CD4-positive, CD25-positive, alpha-beta regulatory T cell (primary cell): ENCODE data around the gene MYL6. TPM values are rescaled to one million over a fixed set of nuclear protein-coding genes. Genes with fewer than 3 reads are reported as not detected.

Source experiments
- ATAC-seq, 2 donors: fragments of 150-1000 bp; cut with Tn5 transposase; one replicate each; pipeline ENCODE4 v1.10.0; 2021; ENCODE audit warnings: low read depth in 2 of 2, moderate number of reproducible peaks in 2 of 2, moderate library complexity in 1 of 2
- DNase-seq, 3 donors: peaks; one replicate each; pipeline versions ENCODE4 v3.0.0 to v3.0.0-alpha.2; 2012 to 2022; ENCODE audit warnings: mixed read lengths in 1 of 3
- H3K27ac ChIP-seq: one replicate; pipeline ENCODE4 v1.7.0; 2013; ENCODE audit warnings: mild to moderate bottlenecking, low read length; ENCODE audit not compliant: insufficient read depth, poor library complexity, severe bottlenecking
- H3K27me3 ChIP-seq: one replicate; pipeline ENCODE4 v1.7.0; 2013; ENCODE audit warnings: low read length; ENCODE audit not compliant: control insufficient read depth, insufficient read depth
- H3K36me3 ChIP-seq: one replicate; pipeline ENCODE4 v1.7.0; 2013; ENCODE audit warnings: mild to moderate bottlenecking, low read length, moderate library complexity; ENCODE audit not compliant: control insufficient read depth, insufficient read depth
- H3K4me1 ChIP-seq: 2 replicates; pipeline ENCODE4 v1.7.0; 2013; ENCODE audit warnings: mild to moderate bottlenecking, low read length; ENCODE audit not compliant: insufficient read depth, control insufficient read depth, poor library complexity, severe bottlenecking
- H3K4me3 ChIP-seq: one replicate; pipeline ENCODE4 v1.7.0; 2013; ENCODE audit warnings: low read depth, mild to moderate bottlenecking, low read length, moderate library complexity
- H3K9me3 ChIP-seq, 2 experiments: 1 replicate in 1 of 2; 2 replicates in 1 of 2; pipeline ENCODE4 v1.7.0; 2013; ENCODE audit warnings: low read length in 2 of 2, mild to moderate bottlenecking in 1 of 2, moderate library complexity in 1 of 2; ENCODE audit not compliant: control insufficient read depth in 2 of 2
- H3K27ac Mint-ChIP-seq, 3 donors: one replicate each; pipeline ENCODE4 v1.8.0; 2020 to 2022; ENCODE audit warnings: mild to moderate bottlenecking in 3 of 3, mixed read lengths in 3 of 3, moderate library complexity in 2 of 3
- H3K27me3 Mint-ChIP-seq: one replicate; pipeline ENCODE4 v1.8.0; 2022; ENCODE audit warnings: mild to moderate bottlenecking, mixed read lengths
- H3K36me3 Mint-ChIP-seq: one replicate; pipeline ENCODE4 v1.8.0; 2020; ENCODE audit warnings: mixed read lengths
- H3K4me1 Mint-ChIP-seq, 4 donors: one replicate each; pipeline ENCODE4 v1.8.0; 2020 to 2022; ENCODE audit warnings: mixed read lengths in 4 of 4, mild to moderate bottlenecking in 1 of 4
- H3K4me3 Mint-ChIP-seq, 4 donors: one replicate each; pipeline ENCODE4 v1.8.0; 2020 to 2022; ENCODE audit warnings: mild to moderate bottlenecking in 4 of 4, mixed read lengths in 4 of 4, moderate library complexity in 3 of 4
- H3K9me3 Mint-ChIP-seq, 7 donors: one replicate each; pipeline ENCODE4 v1.8.0; 2020 to 2022; ENCODE audit warnings: mixed read lengths in 7 of 7, mild to moderate bottlenecking in 3 of 7, moderate library complexity in 2 of 7
- polyA plus RNA-seq, 4 donors: library from polyadenylated mRNA; unstranded; fragments of 300-500 nt; fragmentation: Illumina TruSeq; gene quantifications; one replicate each; pipeline ENCODE4 v1.2.3, GENCODE V29; 2021
- total RNA-seq: library from RNA; stranded (reverse); gene quantifications from one replicate; pipeline ENCODE4 v1.2.3, GENCODE V29; 2022

MYL6 gene
- total and polyA plus RNA-seq, 5 donors from 2014 or later = 933 to 3,471 (median 2,640) TPM

- Histone ChIP-seq H3K27me3 (no peaks in the 10 kb centered on the region), H3K4me3 (peak overlapping the region; percentile 58), H3K36me3 (peaks cover 54% of the 10 kb centered on the region), H3K4me1 (peaks cover 35% of the 10 kb centered on the region), H3K27ac (peak overlapping the region; percentile 86), H3K9me3 (peaks cover 0 to 7% of the 10 kb centered on the region in 2 experiments)
- H3K36me3 Mint-ChIP-seq = peaks cover 43% of the 10 kb centered on the region
- H3K27me3 Mint-ChIP-seq = no peaks in the 10 kb centered on the region
- H3K9me3 Mint-ChIP-seq = peaks cover 0 to 5% (median 1%) of the 10 kb centered on the region in 7 donors
- no peak for ATAC-seq
- peaks cover 10 to 76% (median 52%) of the 10 kb centered on the region in 4 donors for H3K4me1 Mint-ChIP-seq
- peak overlapping the region; percentile 74 to 92 (median 79) for H3K27ac Mint-ChIP-seq
- H3K4me3 Mint-ChIP-seq = peak overlapping the region; percentile 73 to 100 (median 93)
- DNase-seq = no peak
Measured at GRCh38 chr12:56130876-56131275, 27.3 kb upstream of the MYL6 start.

- H3K36me3 Mint-ChIP-seq = peaks cover 73% of the 10 kb centered on the region
Measured at GRCh38 chr12:56134897-56135296, 23.3 kb upstream of the MYL6 start.

GRCh38 chr12:56137853-56138571 is 20.1 kb upstream of the MYL6 start:
- H3K4me1 ChIP-seq = peaks cover 31% of the 10 kb centered on the region
- DNase-seq (no peak), ATAC-seq (no peak)
- H3K27me3 ChIP-seq = no peaks in the 10 kb centered on the region
- no peak overlapping the region for H3K4me3 ChIP-seq
- H3K4me3 Mint-ChIP-seq = peak overlapping the region in 3 of 4 donors; percentile 10 to 61 (median 53)
- H3K9me3 ChIP-seq = no peaks in the 10 kb centered on the region
- H3K27me3 Mint-ChIP-seq = no peaks in the 10 kb centered on the region
- peaks cover 6 to 71% (median 42%) of the 10 kb centered on the region in 4 donors for H3K4me1 Mint-ChIP-seq
- H3K36me3 Mint-ChIP-seq = peaks cover 62% of the 10 kb centered on the region
- no peak overlapping the region for H3K27ac ChIP-seq
- peak overlapping the region; percentile 67 to 90 (median 75) for H3K27ac Mint-ChIP-seq
- peaks cover 0 to 2% (median 0%) of the 10 kb centered on the region in 7 donors for H3K9me3 Mint-ChIP-seq
- H3K36me3 ChIP-seq = peaks cover 91% of the 10 kb centered on the region

More at GRCh38 chr12:56134897-56135296, 23.3 kb upstream of the MYL6 start:
- H3K27ac ChIP-seq = no peak overlapping the region
- H3K4me3 ChIP-seq = no peak overlapping the region
- no peaks in the 10 kb centered on the region for H3K27me3 Mint-ChIP-seq
- peaks cover 90% of the 10 kb centered on the region for H3K36me3 ChIP-seq
- DNase-seq = no peak
- peaks cover 0 to 7% of the 10 kb centered on the region in 2 experiments for H3K9me3 ChIP-seq
- H3K9me3 Mint-ChIP-seq = peaks cover 0 to 5% (median 0%) of the 10 kb centered on the region in 7 donors
- H3K27ac Mint-ChIP-seq = no peak overlapping the region
- H3K27me3 ChIP-seq = no peaks in the 10 kb centered on the region
- H3K4me1 ChIP-seq = peaks cover 32% of the 10 kb centered on the region
- peak overlapping the region in 1 of 4 donors; percentile 66 for H3K4me3 Mint-ChIP-seq
- peaks cover 6 to 80% (median 54%) of the 10 kb centered on the region in 4 donors for H3K4me1 Mint-ChIP-seq
- no peak for ATAC-seq

- Histone ChIP-seq H3K4me1 (peaks cover 32% of the 10 kb centered on the region), H3K27ac (no peak overlapping the region), H3K4me3 (no peak overlapping the region), H3K36me3 (peaks cover 77% of the 10 kb centered on the region), H3K27me3 (no peaks in the 10 kb centered on the region), H3K9me3 (no peaks in the 10 kb centered on the region)
- Mint-ChIP-seq H3K36me3 (peaks cover 59% of the 10 kb centered on the region), H3K27ac (peak overlapping the region in 2 of 3 donors; percentile 59 to 71), H3K4me1 (peaks cover 6 to 56% (median 38%) of the 10 kb centered on the region in 4 donors), H3K27me3 (no peaks in the 10 kb centered on the region), H3K4me3 (no peak overlapping the region), H3K9me3 (no peaks in the 10 kb centered on the region)
- ATAC-seq = no peak
- DNase-seq = no peak
Measured at GRCh38 chr12:56141946-56142784, 16.0 kb upstream of the MYL6 start.

- peak; percentile 78 to 82 for ATAC-seq
- no peaks in the 10 kb centered on the region for H3K27me3 ChIP-seq
- no peak overlapping the region for H3K4me3 ChIP-seq
- Mint-ChIP-seq H3K9me3 (no peaks in the 10 kb centered on the region), H3K4me1 (peaks cover 6 to 45% (median 33%) of the 10 kb centered on the region in 4 donors), H3K4me3 (peak overlapping the region in 2 of 4 donors; percentile 26 to 38), H3K36me3 (peaks cover 48% of the 10 kb centered on the region), H3K27me3 (no peaks in the 10 kb centered on the region), H3K27ac (peak overlapping the region; percentile 25 to 93 (median 74))
- H3K4me1 ChIP-seq = peaks cover 22% of the 10 kb centered on the region
- no peaks in the 10 kb centered on the region for H3K9me3 ChIP-seq
- H3K36me3 ChIP-seq = peaks cover 67% of the 10 kb centered on the region
- peak in 1 of 3 donors; percentile 30 for DNase-seq
- peak overlapping the region; percentile 30 for H3K27ac ChIP-seq
Measured at GRCh38 chr12:56143217-56143616, 14.9 kb upstream of the MYL6 start.

GRCh38 chr12:56143870-56144269 is 14.3 kb upstream of the MYL6 start:
- H3K27ac Mint-ChIP-seq = peak overlapping the region in 2 of 3 donors; percentile 74 to 93
- H3K9me3 Mint-ChIP-seq = no peaks in the 10 kb centered on the region
- no peak overlapping the region for H3K4me3 Mint-ChIP-seq
- no peaks in the 10 kb centered on the region for H3K9me3 ChIP-seq
- no peak for DNase-seq
- H3K4me1 Mint-ChIP-seq = peaks cover under 1 to 39% (median 26%) of the 10 kb centered on the region in 4 donors
- no peak overlapping the region for H3K4me3 ChIP-seq
- H3K4me1 ChIP-seq = peaks cover 16% of the 10 kb centered on the region
- no peak overlapping the region for H3K27ac ChIP-seq
- no peaks in the 10 kb centered on the region for H3K27me3 ChIP-seq
- ATAC-seq = no peak
- no peaks in the 10 kb centered on the region for H3K27me3 Mint-ChIP-seq
- peaks cover 42% of the 10 kb centered on the region for H3K36me3 Mint-ChIP-seq
- peaks cover 62% of the 10 kb centered on the region for H3K36me3 ChIP-seq

- Histone ChIP-seq H3K4me3 (no peak overlapping the region), H3K9me3 (no peaks in the 10 kb centered on the region), H3K27me3 (no peaks in the 10 kb centered on the region), H3K36me3 (peaks cover 51% of the 10 kb centered on the region), H3K4me1 (peaks cover 14% of the 10 kb centered on the region), H3K27ac (no peak overlapping the region)
- no peak for DNase-seq
- Mint-ChIP-seq H3K4me3 (no peak overlapping the region), H3K27ac (peak overlapping the region in 1 of 3 donors; percentile 56), H3K36me3 (peaks cover 35% of the 10 kb centered on the region), H3K27me3 (no peaks in the 10 kb centered on the region), H3K4me1 (peaks cover 3 to 33% (median 23%) of the 10 kb centered on the region in 4 donors), H3K9me3 (no peaks in the 10 kb centered on the region)
- ATAC-seq = no peak
Measured at GRCh38 chr12:56145217-56145616, 12.9 kb upstream of the MYL6 start.
